GM12878 (cell line): ENCODE measurements around the gene COX6A1. TPM values are rescaled to one million over a fixed set of nuclear protein-coding genes. Genes with fewer than 3 reads are reported as not detected.

Source experiments
- ATAC-seq: fragments of 200-7000 bp; cut with Tn5 transposase; 3 replicates; pipeline ENCODE4 v1.9.1; 2020; ENCODE audit warnings: mild to moderate bottlenecking, moderate library complexity
- BruUV-seq: library from RNA; stranded (reverse); fragments of 400-500 nt; replicated peaks from 2 replicates; lab custom pipeline; 2021; lab: Mats Ljungman, UMichigan
- CTCF ChIA-PET: fragments of 300-600 bp; sonication (Branson Sonifier 250); formaldehyde crosslinking; extraction: SDS; loops from one replicate; lab custom pipeline; 2021; ENCODE audit warnings: inconsistent platforms; lab: Yijun Ruan, JAX
- POLR2A ChIA-PET: fragments of 350-600 bp; formaldehyde crosslinking; extraction: SDS; loops from one replicate; lab custom pipeline; 2021; ENCODE audit warnings: inconsistent platforms; lab: Charles Lee
- RAD21 ChIA-PET: fragments of 300-600 bp; sonication (Branson Sonifier 250); formaldehyde crosslinking; loops from one replicate; lab custom pipeline; 2023; ENCODE audit warnings: antibody characterized with exemption; ENCODE audit not compliant: unreplicated experiment; lab: Charles Lee
- SMC1A ChIA-PET: fragments of 300-600 bp; sonication (Branson Sonifier 250); formaldehyde crosslinking; loops from one replicate; lab custom pipeline; 2023; ENCODE audit not compliant: unreplicated experiment, uncharacterized antibody; lab: Charles Lee
- DNase-seq: peaks from one replicate; pipeline ENCODE4 v3.0.0-alpha.2; 2011; ENCODE audit warnings: low read depth, low spot score
- FAIRE-seq: peaks from 3 replicates; lab custom pipeline; 2011; peaks lifted over from hg19 to GRCh38; lab: Jason Lieb, UNC
- H2AFZ ChIP-seq: 2 replicates; pipeline ENCODE4 v1.6.0; 2011; ENCODE audit warnings: low read depth, low read length, control low read depth; ENCODE audit not compliant: control insufficient read depth
- H3K27ac ChIP-seq: 2 replicates; pipeline ENCODE4 v1.5.1; 2011; ENCODE audit warnings: control low read depth; ENCODE audit not compliant: control insufficient read depth, insufficient read depth
- H3K27me3 ChIP-seq, 2 experiments: replicated peaks in 1 of 2; 2 replicates each; pipeline versions ENCODE4 v1.6.0 to v1.6.1; 2011; ENCODE audit warnings: low read length in 1 of 2; ENCODE audit not compliant: control insufficient read depth in 2 of 2, insufficient read depth in 2 of 2
- H3K36me3 ChIP-seq, 2 experiments: 2 replicates each; pipeline ENCODE4 v1.5.1; 2011; ENCODE audit warnings: low read length in 1 of 2; ENCODE audit not compliant: control insufficient read depth in 2 of 2, insufficient read depth in 2 of 2
- H3K4me1 ChIP-seq: 2 replicates; pipeline ENCODE4 v1.6.1; 2011; ENCODE audit warnings: mild to moderate bottlenecking, low read length, moderate library complexity, mixed read lengths; ENCODE audit not compliant: control insufficient read depth, insufficient read depth
- H3K4me2 ChIP-seq: 2 replicates; pipeline ENCODE4 v1.6.0; 2011; ENCODE audit warnings: control low read depth; ENCODE audit not compliant: control insufficient read depth, insufficient read depth
- H3K4me3 ChIP-seq: fragments of 200-600 bp; sonication (generic); 2 replicates; pipeline ENCODE4 v1.5.1; 2016
- H3K79me2 ChIP-seq: 2 replicates; pipeline ENCODE4 v1.6.0; 2011; ENCODE audit warnings: low read length; ENCODE audit not compliant: control insufficient read depth, insufficient read depth
- H3K9ac ChIP-seq: 2 replicates; pipeline ENCODE4 v1.8.0; 2011; ENCODE audit warnings: low read length, control low read depth, mixed read lengths; ENCODE audit not compliant: control insufficient read depth, insufficient read depth
- H3K9me3 ChIP-seq: replicated peaks from 3 replicates; pipeline ENCODE4 v1.5.1; 2011; ENCODE audit warnings: mild to moderate bottlenecking, low read length; ENCODE audit not compliant: control insufficient read depth, insufficient read depth
- H4K20me1 ChIP-seq: 2 replicates; pipeline ENCODE4 v1.6.0; 2011; ENCODE audit not compliant: control insufficient read depth, insufficient read depth
- CUX1 ChIP-seq: IDR thresholded peaks from 2 replicates; pipeline ENCODE4 v1.6.1; 2012; ENCODE audit warnings: improper control_type of control experiment, low read depth, low read length; ENCODE audit not compliant: insufficient replicate concordance
- GABPA ChIP-seq: IDR thresholded peaks from 2 replicates; pipeline ENCODE4 v1.6.1; 2014; ENCODE audit warnings: antibody characterized with exemption, low read depth, mild to moderate bottlenecking, inconsistent platforms
- HDAC2 ChIP-seq: fragments of 200-600 bp; sonication (generic); IDR thresholded peaks from 2 replicates; pipeline ENCODE4 v1.6.1; 2017
- HSF1 ChIP-seq: fragments of 150-350 bp; IDR thresholded peaks from 2 replicates; pipeline ENCODE4 v1.6.1; 2014; ENCODE audit warnings: mild to moderate bottlenecking, low read depth, low read length
- IKZF1 ChIP-seq: fragments of 450-650 bp; conservative IDR thresholded peaks from 2 replicates; pipeline ENCODE4 v1.6.1; 2017; ENCODE audit warnings: antibody characterized with exemption, mild to moderate bottlenecking
- JUND ChIP-seq: IDR thresholded peaks from 2 replicates; pipeline ENCODE4 v1.6.1; 2012; ENCODE audit warnings: low read depth, mild to moderate bottlenecking, low read length, improper control_type of control experiment, moderate library complexity
- LARP7 ChIP-seq: fragments of 450-650 bp; IDR thresholded peaks from 2 replicates; pipeline ENCODE4 v1.6.1; 2017; ENCODE audit warnings: mild to moderate bottlenecking
- MLLT1 ChIP-seq: fragments of 450-650 bp; IDR thresholded peaks from 2 replicates; pipeline ENCODE4 v1.6.1; 2016; ENCODE audit warnings: mild to moderate bottlenecking
- NRF1 ChIP-seq: conservative IDR thresholded peaks from 2 replicates; pipeline ENCODE4 v1.6.1; 2011; ENCODE audit warnings: mild to moderate bottlenecking, low read depth, low read length, improper control_type of control experiment
- RFX5 ChIP-seq: IDR thresholded peaks from 2 replicates; pipeline ENCODE4 v1.6.1; 2011; ENCODE audit warnings: low read depth, low read length, improper control_type of control experiment
- TAF1 ChIP-seq: IDR thresholded peaks from 2 replicates; pipeline ENCODE4 v1.6.1; 2011; ENCODE audit warnings: mild to moderate bottlenecking, low read depth, low read length, borderline replicate concordance
- ZBTB4 ChIP-seq: fragments of 450-650 bp; formaldehyde crosslinking; IDR thresholded peaks from 2 replicates; pipeline ENCODE4 v1.4.0; 2022; ENCODE audit warnings: mild to moderate bottlenecking, moderate library complexity
- ZSCAN29 ChIP-seq: fragments of 450-650 bp; IDR thresholded peaks from 2 replicates; pipeline ENCODE4 v1.6.1; 2017; ENCODE audit warnings: mild to moderate bottlenecking, moderate library complexity
- WGBS: methylation state at CpG from one replicate; pipeline ENCODE4 v1.1.6; 2016; ENCODE audit warnings: low lambda C conversion rate; ENCODE audit not compliant: insufficient replicate concordance, insufficient coverage; ENCODE audit errors: missing lambda C conversion rate; 5-methylcytosine and 5-hydroxymethylcytosine counted together
- in situ Hi-C: fragments of 300-500 bp; cut with MboI; formaldehyde crosslinking; loops from 9 replicates; pipeline ENCODE4 v1.14.3; 2018; ENCODE audit warnings: mixed read lengths
- intact Hi-C: fragments of 100-400 bp; cut with micrococcal nuclease; formaldehyde crosslinking; loops from one replicate; pipeline ENCODE4 v1.14.2; 2022; ENCODE audit not compliant: unreplicated experiment
- polyA plus RNA-seq, 11 experiments: library from polyadenylated mRNA; depleted of rRNA in 4 of 11; unstranded in 6 of 11; stranded (reverse) in 5 of 11; fragments of >200 nt; fragmentation: Nextera tagmentation in 4 of 11; fragmentation: Illumina TruSeq in 1 of 11; extraction: Ambion mirVana in 4 of 11; extraction: Trizol in 1 of 11; gene quantifications; 1 replicate in 1 of 11; 2 replicates in 10 of 11; pipeline versions ENCODE4 v1.2.1 to v1.2.3, GENCODE V29; 2011 to 2016; ENCODE audit warnings: inconsistent platforms in 2 of 11, missing spikeins in 2 of 11, low read depth in 1 of 11
- total RNA-seq, 4 experiments: library from RNA; depleted of rRNA in 3 of 4; stranded (reverse); fragments of >200 nt in 3 of 4; fragmentation: Illumina TruSeq in 1 of 4; extraction: Trizol in 1 of 4; gene quantifications; 2 replicates each; pipeline versions ENCODE4 v1.2.1 to v1.2.3, GENCODE V29; 2013 to 2021

COX6A1 gene
- total and polyA plus RNA-seq, 10 of the 15 experiments (the other 5 are each of a cell fraction or from before 2014, with no cell fraction given), result 408 to 2,723 (median 1,019) TPM

- TF ChIP-seq CUX1 (no peak), TAF1 (no peak), LARP7 (no peak), GABPA (no peak), MLLT1 (no peak), HDAC2 (no peak)
Measured at GRCh38 chr12:120406553-120406952, 31.4 kb upstream of the COX6A1 start (continued).

GRCh38 chr12:120408771-120409170 is 29.1 kb upstream of the COX6A1 start:
- H3K4me3 ChIP-seq, result no peak overlapping the region
- no peak overlapping the region for H3K27ac ChIP-seq
- no TSS peak for BruUV-seq
- ChIA-PET POLR2A (no interaction called here), CTCF (no interaction called here), SMC1A (no interaction called here), RAD21 (no interaction called here)
- no peaks in the 10 kb centered on the region for H3K36me3 ChIP-seq
- in situ Hi-C loops, result no loop called here
- intact Hi-C loops, result no loop called here
- no peaks in the 10 kb centered on the region for H3K4me1 ChIP-seq
- H4K20me1 ChIP-seq, result no peaks in the 10 kb centered on the region
- H3K9ac ChIP-seq, result no peak overlapping the region
- H3K9me3 ChIP-seq, result no peaks in the 10 kb centered on the region
- no peaks in the 10 kb centered on the region for H3K27me3 ChIP-seq
- WGBS, result 62% methylated on average over 11 of the region's 11 CpGs
- no peak overlapping the region for H3K4me2 ChIP-seq
- FAIRE-seq, result no peak
- H3K79me2 ChIP-seq, result no peaks in the 10 kb centered on the region
- ATAC-seq, result no peak
- H2AFZ ChIP-seq, result no peak overlapping the region
- DNase-seq, result no peak
- no peak for TF ChIP-seq ZBTB4 (CRISPR knock-in tag)
- TF ChIP-seq NRF1, result no peak
- no peak for TF ChIP-seq HSF1
- TF ChIP-seq RFX5, result no peak
- no peak for TF ChIP-seq ZSCAN29
- no peak for TF ChIP-seq JUND
- TF ChIP-seq IKZF1, result no peak
